Calu3 (cell line): ENCODE measurements around the gene LRP5. TPM values are rescaled to one million over a fixed set of nuclear protein-coding genes. Genes with fewer than 3 reads are reported as not detected.
A peak's percentile ranks its signal among the peaks of the same experiment; 100 is the strongest.

Source experiments
- BruUV-seq: library from RNA; stranded (reverse); fragments of 400-500 nt; replicated peaks from 2 replicates; lab custom pipeline; 2021; lab: Mats Ljungman, UMichigan
- CTCF ChIA-PET: fragments of 300-600 bp; sonication (Branson Sonifier 250); formaldehyde crosslinking; loops from one replicate; lab custom pipeline; 2022; ENCODE audit warnings: antibody characterized with exemption; lab: Charles Lee
- DNase-seq: peaks from one replicate; pipeline ENCODE4 v3.0.0; 2022
- H3K27ac Mint-ChIP-seq: one replicate; pipeline ENCODE4 v1.8.0; 2022; ENCODE audit warnings: mixed read lengths; ENCODE audit not compliant: unreplicated experiment
- H3K27me3 Mint-ChIP-seq: one replicate; pipeline ENCODE4 v1.8.0; 2022; ENCODE audit warnings: mixed read lengths; ENCODE audit not compliant: unreplicated experiment
- H3K36me3 Mint-ChIP-seq: one replicate; pipeline ENCODE4 v1.8.0; 2022; ENCODE audit warnings: mild to moderate bottlenecking, moderate library complexity, mixed read lengths; ENCODE audit not compliant: insufficient read depth, unreplicated experiment
- H3K4me1 Mint-ChIP-seq: one replicate; pipeline ENCODE4 v1.8.0; 2022; ENCODE audit warnings: mild to moderate bottlenecking, low read depth, mixed read lengths; ENCODE audit not compliant: unreplicated experiment
- H3K4me3 Mint-ChIP-seq: one replicate; pipeline ENCODE4 v1.8.0; 2022; ENCODE audit warnings: mild to moderate bottlenecking, low read depth, moderate library complexity, mixed read lengths; ENCODE audit not compliant: unreplicated experiment
- H3K9me3 Mint-ChIP-seq: one replicate; pipeline ENCODE4 v1.8.0; 2022; ENCODE audit warnings: low read depth, mixed read lengths; ENCODE audit not compliant: unreplicated experiment
- intact Hi-C: fragments of 100-400 bp; cut with micrococcal nuclease; formaldehyde crosslinking; loops from one replicate; pipeline ENCODE4 v1.10.0; 2022; ENCODE audit not compliant: unreplicated experiment
- total RNA-seq: library from RNA; stranded (reverse); gene quantifications from 2 replicates; pipeline ENCODE4 v1.2.3, GENCODE V29; 2022
- TF ChIP-seq, protein P1 (sequence below): fragments of 200-600 bp; IDR thresholded peaks from one replicate; pipeline ENCODE4 v1.8.0; 2022; ENCODE audit warnings: antibody characterized with exemption; ENCODE audit not compliant: unreplicated experiment

The LRP5 gene
- total RNA-seq, 1 experiment from 2014 or later = 82.0 TPM

- no peaks in the 10 kb centered on the region for H3K4me1 Mint-ChIP-seq
- H3K4me3 Mint-ChIP-seq = no peak overlapping the region
- no peak overlapping the region for H3K27ac Mint-ChIP-seq
- DNase-seq = no peak
- peaks cover 17% of the 10 kb centered on the region for H3K36me3 Mint-ChIP-seq
- no peaks in the 10 kb centered on the region for H3K27me3 Mint-ChIP-seq
- intact Hi-C loops = no loop called here
- H3K9me3 Mint-ChIP-seq = no peaks in the 10 kb centered on the region
- CTCF ChIA-PET = interaction anchor here (1.0 kb wide), 1 partner anchor 12 kb away, joined by 3 read pairs; the partner anchor contains the start of gene PPP6R3
- TF ChIP-seq, protein P1, sequence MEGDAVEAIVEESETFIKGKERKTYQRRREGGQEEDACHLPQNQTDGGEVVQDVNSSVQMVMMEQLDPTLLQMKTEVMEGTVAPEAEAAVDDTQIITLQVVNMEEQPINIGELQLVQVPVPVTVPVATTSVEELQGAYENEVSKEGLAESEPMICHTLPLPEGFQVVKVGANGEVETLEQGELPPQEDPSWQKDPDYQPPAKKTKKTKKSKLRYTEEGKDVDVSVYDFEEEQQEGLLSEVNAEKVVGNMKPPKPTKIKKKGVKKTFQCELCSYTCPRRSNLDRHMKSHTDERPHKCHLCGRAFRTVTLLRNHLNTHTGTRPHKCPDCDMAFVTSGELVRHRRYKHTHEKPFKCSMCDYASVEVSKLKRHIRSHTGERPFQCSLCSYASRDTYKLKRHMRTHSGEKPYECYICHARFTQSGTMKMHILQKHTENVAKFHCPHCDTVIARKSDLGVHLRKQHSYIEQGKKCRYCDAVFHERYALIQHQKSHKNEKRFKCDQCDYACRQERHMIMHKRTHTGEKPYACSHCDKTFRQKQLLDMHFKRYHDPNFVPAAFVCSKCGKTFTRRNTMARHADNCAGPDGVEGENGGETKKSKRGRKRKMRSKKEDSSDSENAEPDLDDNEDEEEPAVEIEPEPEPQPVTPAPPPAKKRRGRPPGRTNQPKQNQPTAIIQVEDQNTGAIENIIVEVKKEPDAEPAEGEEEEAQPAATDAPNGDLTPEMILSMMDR = no peak
- no TSS peak for BruUV-seq
These were observed 136.2 kb downstream of the LRP5 start for GRCh38 chr11:68448604-68449011.

DNA sequence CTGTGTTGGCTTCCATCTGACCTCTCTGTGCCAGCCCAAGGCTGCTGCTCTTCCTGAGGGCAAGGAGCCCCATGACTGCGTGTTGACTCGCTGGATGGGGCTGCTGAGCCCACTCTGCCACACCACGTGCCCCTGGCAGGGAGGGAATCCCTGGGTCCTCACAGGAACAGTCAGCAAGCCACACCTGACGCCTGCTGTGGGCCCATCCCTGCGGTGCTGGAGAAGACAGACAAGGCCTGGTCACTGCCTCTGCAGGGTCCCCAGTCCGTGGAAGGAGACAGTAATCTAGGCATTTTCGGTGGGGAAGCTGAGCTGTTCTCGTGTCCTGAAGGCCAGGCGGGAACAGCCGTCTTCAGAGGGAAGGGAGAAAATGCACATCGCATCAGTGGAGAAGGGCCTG is 137.6 kb downstream of the LRP5 start:
- Mint-ChIP-seq H3K9me3 (no peaks in the 10 kb centered on the region), H3K4me3 (no peak overlapping the region), H3K27me3 (no peaks in the 10 kb centered on the region), H3K4me1 (peaks cover 2% of the 10 kb centered on the region), H3K36me3 (peaks cover 17% of the 10 kb centered on the region), H3K27ac (no peak overlapping the region)
- no TSS peak for BruUV-seq
- TF ChIP-seq, protein P1 = no peak
- no peak for DNase-seq
- CTCF ChIA-PET = no interaction called here
- intact Hi-C loops = no loop called here

DNA sequence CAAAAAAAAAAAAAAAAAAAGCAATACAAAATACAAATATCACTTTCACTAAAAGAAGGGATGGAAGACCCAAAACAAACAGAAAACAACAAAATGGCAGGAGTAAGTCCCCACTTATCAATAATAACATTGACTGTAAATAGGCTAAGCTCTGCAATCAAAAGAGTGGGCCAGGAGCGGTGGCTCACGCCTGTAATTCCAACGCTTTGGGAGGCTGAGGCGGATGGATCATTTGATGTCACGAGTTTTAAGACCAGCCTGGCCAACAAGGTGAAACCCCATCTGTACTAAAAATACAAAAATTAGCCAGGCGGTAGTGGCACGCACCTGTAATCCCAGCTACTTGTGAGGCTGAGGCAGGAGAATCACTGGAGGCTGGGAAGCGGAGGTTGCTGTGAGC is 138.3 kb downstream of the LRP5 start:
- Mint-ChIP-seq H3K27ac (no peak overlapping the region), H3K36me3 (peaks cover 17% of the 10 kb centered on the region), H3K9me3 (no peaks in the 10 kb centered on the region), H3K4me3 (no peak overlapping the region), H3K4me1 (peaks cover 9% of the 10 kb centered on the region), H3K27me3 (no peaks in the 10 kb centered on the region)
- no TSS peak for BruUV-seq
- no peak for DNase-seq
- intact Hi-C loops = no loop called here
- CTCF ChIA-PET = no interaction called here
- TF ChIP-seq, protein P1 = no peak

GRCh38 chr11:68454767-68455166 is 142.4 kb downstream of the LRP5 start:
- BruUV-seq = no TSS peak
- Mint-ChIP-seq H3K27me3 (no peaks in the 10 kb centered on the region), H3K4me1 (peaks cover 16% of the 10 kb centered on the region), H3K4me3 (no peak overlapping the region), H3K9me3 (no peaks in the 10 kb centered on the region), H3K36me3 (peaks cover 11% of the 10 kb centered on the region), H3K27ac (peak overlapping the region; percentile 35)
- CTCF ChIA-PET = no interaction called here
- no peak for DNase-seq
- intact Hi-C loops = no loop called here
- TF ChIP-seq, protein P1 = no peak
